AG04450 (cell line): ENCODE data around the gene LSM7. TPM values are rescaled to one million over a fixed set of nuclear protein-coding genes. Genes with fewer than 3 reads are reported as not detected.

Source experiments
- CTCF ChIA-PET: fragments of 300-600, 350-600 bp; formaldehyde crosslinking; extraction: SDS; loops from one replicate; lab custom pipeline; 2022; ENCODE audit warnings: antibody characterized with exemption, inconsistent platforms; lab: Charles Lee
- POLR2A ChIA-PET: fragments of 350-600 bp; formaldehyde crosslinking; extraction: SDS; loops from one replicate; lab custom pipeline; 2021; ENCODE audit warnings: antibody characterized with exemption, inconsistent platforms; lab: Yijun Ruan, JAX
- DNase-seq: peaks from one replicate; pipeline ENCODE4 v3.0.0-alpha.2; 2011; ENCODE audit warnings: low read depth, low spot score
- H3K27ac ChIP-seq: one replicate; pipeline ENCODE4 v1.5.1; 2012; ENCODE audit warnings: low read depth, low read length, control low read depth
- H3K27me3 ChIP-seq: one replicate; pipeline ENCODE4 v1.6.0; 2012; ENCODE audit warnings: low read length; ENCODE audit not compliant: control insufficient read depth, insufficient read depth
- H3K4me3 ChIP-seq: 2 replicates; pipeline ENCODE4 v1.5.1; 2011; ENCODE audit warnings: mild to moderate bottlenecking, low read depth, low read length, control low read depth
- H3K9me3 ChIP-seq: 2 replicates; pipeline ENCODE4 v1.5.1; 2012; ENCODE audit warnings: low read length; ENCODE audit not compliant: control insufficient read depth, insufficient read depth
- polyA plus RNA-seq: library from polyadenylated mRNA; depleted of rRNA; stranded (reverse); fragments of >200 nt; gene quantifications from 2 replicates; pipeline ENCODE4 v1.2.3, GENCODE V29; 2011
- TF ChIP-seq, protein P1 (sequence below): IDR thresholded peaks from 2 replicates; pipeline ENCODE4 v1.5.1; 2011; ENCODE audit warnings: low read depth, low read length, control low read depth, inconsistent platforms

LSM7 gene
- polyA plus RNA-seq, 1 experiment, result 137 TPM

DNA sequence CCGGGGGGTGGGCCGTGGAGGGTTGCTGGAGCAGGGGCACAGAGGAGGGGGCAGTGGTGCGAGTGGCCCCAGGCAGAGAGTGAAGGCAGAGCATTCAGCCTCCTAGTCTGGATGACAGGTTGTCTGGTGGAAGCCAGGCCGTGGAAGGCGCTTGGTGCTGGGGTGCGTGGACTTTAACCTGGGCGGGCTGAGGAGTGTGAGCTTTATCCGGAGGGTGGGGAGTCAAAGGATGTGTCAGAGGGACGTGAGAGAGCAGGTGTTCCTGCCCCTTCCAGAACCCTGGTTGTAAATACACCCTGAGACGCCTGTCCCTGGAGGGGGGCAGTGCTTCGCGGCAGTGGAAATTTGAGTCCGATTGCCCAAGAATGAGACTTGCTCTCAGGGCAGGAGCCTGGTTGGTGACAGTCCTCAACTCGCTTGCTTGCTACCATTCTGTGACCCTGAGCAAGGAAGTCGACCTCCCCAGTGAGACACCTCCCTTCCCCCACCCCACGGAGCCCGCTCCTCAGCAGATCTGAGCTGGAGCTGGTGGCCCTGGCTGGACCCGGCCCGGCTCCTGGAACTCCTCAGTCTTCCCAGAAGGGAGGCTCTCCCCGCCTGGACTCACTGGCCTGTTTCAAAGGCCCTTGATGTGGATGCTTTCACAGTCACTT lies 2.4 kb upstream of the LSM7 start:
- no peak overlapping the region for H3K4me3 ChIP-seq
- ChIA-PET POLR2A (no interaction called here), CTCF (interaction anchor here (0.6 to 1.5 kb wide), 2 partner anchors 15 to 95 kb away, joined by 3 to 5 read pairs; partner anchors contain the start of gene PLEKHJ1)
- no peak for DNase-seq
- no peak overlapping the region for H3K27ac ChIP-seq
- TF ChIP-seq, protein P1, sequence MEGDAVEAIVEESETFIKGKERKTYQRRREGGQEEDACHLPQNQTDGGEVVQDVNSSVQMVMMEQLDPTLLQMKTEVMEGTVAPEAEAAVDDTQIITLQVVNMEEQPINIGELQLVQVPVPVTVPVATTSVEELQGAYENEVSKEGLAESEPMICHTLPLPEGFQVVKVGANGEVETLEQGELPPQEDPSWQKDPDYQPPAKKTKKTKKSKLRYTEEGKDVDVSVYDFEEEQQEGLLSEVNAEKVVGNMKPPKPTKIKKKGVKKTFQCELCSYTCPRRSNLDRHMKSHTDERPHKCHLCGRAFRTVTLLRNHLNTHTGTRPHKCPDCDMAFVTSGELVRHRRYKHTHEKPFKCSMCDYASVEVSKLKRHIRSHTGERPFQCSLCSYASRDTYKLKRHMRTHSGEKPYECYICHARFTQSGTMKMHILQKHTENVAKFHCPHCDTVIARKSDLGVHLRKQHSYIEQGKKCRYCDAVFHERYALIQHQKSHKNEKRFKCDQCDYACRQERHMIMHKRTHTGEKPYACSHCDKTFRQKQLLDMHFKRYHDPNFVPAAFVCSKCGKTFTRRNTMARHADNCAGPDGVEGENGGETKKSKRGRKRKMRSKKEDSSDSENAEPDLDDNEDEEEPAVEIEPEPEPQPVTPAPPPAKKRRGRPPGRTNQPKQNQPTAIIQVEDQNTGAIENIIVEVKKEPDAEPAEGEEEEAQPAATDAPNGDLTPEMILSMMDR, result no peak
- H3K27me3 ChIP-seq, result no peaks in the 10 kb centered on the region
- H3K9me3 ChIP-seq, result peaks cover 17% of the 10 kb centered on the region

DNA sequence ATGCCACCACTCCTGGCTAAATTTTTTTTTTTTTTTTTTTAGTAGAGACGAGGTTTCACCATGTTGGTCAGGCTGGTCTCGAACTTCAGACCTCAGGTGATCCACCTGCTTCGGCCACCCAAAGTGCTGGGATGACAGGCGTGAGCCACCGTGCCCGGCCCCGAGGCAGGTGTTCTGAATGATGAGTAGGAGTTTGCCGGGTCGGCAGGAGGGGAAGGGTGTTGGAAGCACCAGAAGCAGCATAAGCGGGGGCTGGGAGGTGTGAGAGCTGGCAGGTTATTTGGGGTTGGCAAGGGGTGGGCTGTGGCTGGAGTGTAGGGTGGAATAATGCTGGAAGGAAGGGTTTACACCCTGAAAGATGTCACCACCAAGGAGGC lies 1.9 kb upstream of the LSM7 start:
- no peak for DNase-seq
- ChIA-PET POLR2A (no interaction called here), CTCF (interaction anchor here (0.6 to 1.5 kb wide), 2 partner anchors 14 to 94 kb away, joined by 3 to 5 read pairs; partner anchors contain the start of gene PLEKHJ1)
- Histone ChIP-seq H3K27me3 (no peaks in the 10 kb centered on the region), H3K9me3 (peaks cover 12% of the 10 kb centered on the region), H3K27ac (no peak overlapping the region), H3K4me3 (no peak overlapping the region)
- TF ChIP-seq, protein P1, result no peak

DNA sequence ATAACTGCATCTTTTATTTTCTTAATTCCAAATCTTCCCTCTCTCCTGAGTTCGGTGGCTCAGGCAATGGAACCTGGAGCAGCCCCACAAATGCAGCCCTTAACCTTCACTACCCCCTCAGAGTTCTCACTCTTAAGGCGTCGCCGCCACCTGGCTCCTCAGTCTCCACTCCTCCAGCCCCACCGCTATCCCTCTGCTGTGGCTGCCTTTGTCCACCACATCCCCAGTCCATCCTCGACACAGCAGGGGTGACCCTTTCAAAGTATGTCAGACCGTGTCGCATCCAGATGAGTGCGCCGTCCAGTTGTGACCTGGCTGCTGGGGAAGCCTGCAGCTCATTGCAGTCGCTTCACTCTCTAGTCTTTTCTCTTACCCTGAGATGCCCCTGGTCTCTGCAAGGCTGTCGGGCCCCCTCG lies 1.1 kb upstream of the LSM7 start:
- CTCF ChIA-PET, result interaction anchor here (1.5 kb wide), 1 partner anchor 13 kb away, joined by 5 read pairs; no protein-coding TSS in a partner anchor
- Histone ChIP-seq H3K9me3 (peaks cover 5% of the 10 kb centered on the region), H3K4me3 (peak overlapping the region; percentile 86), H3K27ac (no peak overlapping the region), H3K27me3 (no peaks in the 10 kb centered on the region)
- TF ChIP-seq, protein P1, result no peak
- POLR2A ChIA-PET, result no interaction called here
- no peak for DNase-seq

DNA sequence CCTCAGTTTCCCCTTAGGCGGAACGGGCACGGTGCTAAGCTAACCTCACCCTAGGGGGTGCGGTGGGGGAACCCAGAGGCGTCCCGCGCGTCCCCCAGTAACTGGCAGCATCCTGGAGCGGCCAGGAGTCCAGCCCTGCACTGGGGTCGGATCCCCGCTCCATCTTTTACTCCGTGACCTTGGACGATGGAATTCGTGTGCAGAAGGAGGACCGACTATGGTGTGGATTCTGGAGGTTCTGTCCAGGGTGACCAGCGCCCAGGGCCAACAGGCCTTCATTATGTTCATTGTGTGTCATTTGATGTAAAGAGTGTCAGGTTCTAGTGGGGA lies 728 bp upstream of the LSM7 start:
- TF ChIP-seq, protein P1, result no peak
- Histone ChIP-seq H3K27ac (peak overlapping the region; percentile 21), H3K4me3 (peak overlapping the region; percentile 86), H3K27me3 (no peaks in the 10 kb centered on the region), H3K9me3 (peaks cover under 1% of the 10 kb centered on the region; the same call in 1 of the 2 replicates)
- no peak for DNase-seq
- ChIA-PET CTCF (interaction anchor here (1.5 kb wide), 1 partner anchor 13 kb away, joined by 5 read pairs; no protein-coding TSS in a partner anchor), POLR2A (no interaction called here)

DNA sequence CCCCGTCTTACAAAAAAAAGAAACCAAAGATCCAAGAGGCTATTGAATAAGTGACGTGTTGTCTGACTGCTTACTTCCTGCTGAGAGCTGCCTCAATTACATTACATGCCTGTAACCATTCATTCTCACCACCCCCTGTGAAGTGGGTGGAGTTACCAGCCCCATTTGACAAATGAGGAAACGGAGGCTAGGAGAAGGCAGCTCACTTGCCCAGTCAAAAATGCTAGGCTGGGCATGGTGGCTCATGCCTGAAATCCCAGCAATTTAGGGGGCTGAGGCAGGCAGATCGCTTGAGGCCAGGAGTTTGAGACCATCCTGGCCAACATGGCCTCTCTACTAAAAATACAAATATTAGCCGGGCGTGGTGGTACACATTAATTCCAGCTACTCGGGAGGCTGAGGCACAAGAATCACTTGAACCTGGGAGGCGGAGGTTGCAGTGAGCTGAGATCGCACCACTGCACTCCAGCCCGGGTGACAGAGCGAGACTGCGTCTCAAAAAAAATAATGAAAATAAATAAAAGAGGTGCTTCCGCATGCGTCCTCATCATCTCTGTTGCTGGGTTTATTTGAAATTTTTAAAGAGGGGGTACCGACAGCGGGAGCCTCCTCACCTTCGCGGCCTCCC lies 499 bp downstream of the LSM7 start:
- H3K4me3 ChIP-seq, result peak overlapping the region; percentile 86
- ChIA-PET POLR2A (interaction anchor here (0.5 to 0.7 kb wide), 3 partner anchors 36 to 189 kb away, joined by 3 to 14 read pairs (median 5); partner anchors contain the start of gene AP3D1), CTCF (interaction anchor here (1.2 to 1.3 kb wide), 2 partner anchors 12 to 288 kb away, joined by 3 to 6 read pairs; no protein-coding TSS in a partner anchor)
- TF ChIP-seq, protein P1, result no peak
- no peaks in the 10 kb centered on the region; the same call in 1 of the 2 replicates for H3K9me3 ChIP-seq
- no peaks in the 10 kb centered on the region for H3K27me3 ChIP-seq
- DNase-seq, result peak; percentile 29
- H3K27ac ChIP-seq, result peak overlapping the region; percentile 47
